HEK293 (cell line): ENCODE results near the gene PGGT1B.

Experiments used
- OVOL3 ChIP-seq: fragments of 450-650 bp; formaldehyde crosslinking; IDR thresholded peaks from 2 replicates; pipeline ENCODE4 v1.5.1; 2016; ENCODE audit warnings: missing biosample characterization, missing genetic modification characterization
- SCRT2 ChIP-seq: fragments of 450-650 bp; formaldehyde crosslinking; IDR thresholded peaks from 2 replicates; pipeline ENCODE4 v1.5.1; 2016; ENCODE audit warnings: missing biosample characterization, missing genetic modification characterization
- YY1 ChIP-seq: fragments of 450-650 bp; formaldehyde crosslinking; IDR thresholded peaks from 2 replicates; pipeline ENCODE4 v1.5.1; 2018; ENCODE audit warnings: missing biosample characterization, missing genetic modification characterization
- ZNF747 ChIP-seq: fragments of 450-650 bp; formaldehyde crosslinking; IDR thresholded peaks from 2 replicates; pipeline ENCODE4 v1.5.1; 2016; ENCODE audit warnings: missing biosample characterization, missing genetic modification characterization
- ZNF76 ChIP-seq: fragments of 450-650 bp; formaldehyde crosslinking; IDR thresholded peaks from 2 replicates; pipeline ENCODE4; 2016; ENCODE audit warnings: low read depth, missing biosample characterization, missing genetic modification characterization, borderline replicate concordance
- ZSCAN30 ChIP-seq: fragments of 450-650 bp; IDR thresholded peaks from 2 replicates; pipeline ENCODE4 v1.5.1; 2018; ENCODE audit warnings: missing biosample characterization, mild to moderate bottlenecking, missing genetic modification characterization, moderate library complexity
- TF ChIP-seq, protein P1 (sequence below): fragments of 450-650 bp; formaldehyde crosslinking; IDR thresholded peaks from 2 replicates; pipeline ENCODE4 v1.5.1; 2016; ENCODE audit warnings: missing biosample characterization, missing genetic modification characterization
- TF ChIP-seq, protein P2 (sequence below): fragments of 450-650 bp; formaldehyde crosslinking; IDR thresholded peaks from 2 replicates; pipeline ENCODE4 v1.5.1; 2016; ENCODE audit warnings: missing biosample characterization, missing genetic modification characterization
- TF ChIP-seq, protein P3 (sequence below): fragments of 450-650 bp; formaldehyde crosslinking; IDR thresholded peaks from 2 replicates; pipeline ENCODE4 v1.5.1; 2016; ENCODE audit warnings: missing biosample characterization, missing genetic modification characterization
- TF ChIP-seq, protein P4 (sequence below): fragments of 450-650 bp; formaldehyde crosslinking; IDR thresholded peaks from 2 replicates; pipeline ENCODE4 v1.5.1; 2017; ENCODE audit warnings: missing biosample characterization, missing genetic modification characterization
- TF ChIP-seq, protein P5 (sequence below): fragments of 450-650 bp; formaldehyde crosslinking; IDR thresholded peaks from 2 replicates; pipeline ENCODE4 v1.5.1; 2016; ENCODE audit warnings: missing biosample characterization, missing genetic modification characterization
- TF ChIP-seq, protein P6 (sequence below): fragments of 450-650 bp; formaldehyde crosslinking; IDR thresholded peaks from 2 replicates; pipeline ENCODE4 v1.5.1; 2016; ENCODE audit warnings: missing biosample characterization, missing genetic modification characterization
- TF ChIP-seq, protein P7 (sequence below): fragments of 450-650 bp; formaldehyde crosslinking; IDR thresholded peaks from 2 replicates; pipeline ENCODE4 v1.5.1; 2016; ENCODE audit warnings: missing biosample characterization, missing genetic modification characterization, low read depth

DNA sequence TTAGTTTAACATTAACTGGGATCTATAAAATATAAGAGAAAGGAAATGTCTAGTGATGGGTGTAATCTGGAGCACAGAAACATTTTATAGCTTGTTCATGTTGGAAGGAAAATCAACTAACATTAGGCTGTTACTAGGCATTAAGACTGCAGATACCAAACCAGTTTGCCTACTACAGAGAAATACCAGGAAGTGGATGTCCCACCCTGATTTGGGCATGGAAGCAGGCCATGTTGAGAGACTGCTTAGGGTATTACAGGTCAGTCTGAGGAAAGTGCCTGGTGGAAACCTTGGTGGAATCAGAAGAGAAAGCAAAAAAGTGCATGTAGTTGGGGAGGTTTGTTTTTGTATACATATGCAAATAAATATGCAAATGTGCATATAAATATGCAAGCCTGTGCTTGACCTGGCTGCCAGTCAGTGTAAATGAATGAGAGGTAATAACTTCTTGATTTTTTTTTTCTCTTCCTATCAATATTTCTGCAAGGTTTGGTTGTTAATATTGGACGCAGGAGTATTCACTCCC, 43.4 kb upstream of the PGGT1B start:
- TF ChIP-seq, protein P1, sequence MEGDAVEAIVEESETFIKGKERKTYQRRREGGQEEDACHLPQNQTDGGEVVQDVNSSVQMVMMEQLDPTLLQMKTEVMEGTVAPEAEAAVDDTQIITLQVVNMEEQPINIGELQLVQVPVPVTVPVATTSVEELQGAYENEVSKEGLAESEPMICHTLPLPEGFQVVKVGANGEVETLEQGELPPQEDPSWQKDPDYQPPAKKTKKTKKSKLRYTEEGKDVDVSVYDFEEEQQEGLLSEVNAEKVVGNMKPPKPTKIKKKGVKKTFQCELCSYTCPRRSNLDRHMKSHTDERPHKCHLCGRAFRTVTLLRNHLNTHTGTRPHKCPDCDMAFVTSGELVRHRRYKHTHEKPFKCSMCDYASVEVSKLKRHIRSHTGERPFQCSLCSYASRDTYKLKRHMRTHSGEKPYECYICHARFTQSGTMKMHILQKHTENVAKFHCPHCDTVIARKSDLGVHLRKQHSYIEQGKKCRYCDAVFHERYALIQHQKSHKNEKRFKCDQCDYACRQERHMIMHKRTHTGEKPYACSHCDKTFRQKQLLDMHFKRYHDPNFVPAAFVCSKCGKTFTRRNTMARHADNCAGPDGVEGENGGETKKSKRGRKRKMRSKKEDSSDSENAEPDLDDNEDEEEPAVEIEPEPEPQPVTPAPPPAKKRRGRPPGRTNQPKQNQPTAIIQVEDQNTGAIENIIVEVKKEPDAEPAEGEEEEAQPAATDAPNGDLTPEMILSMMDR (tag by site-specific recombination): no peak
- TF ChIP-seq ZNF76 (tag by site-specific recombination) (no peak), ZNF747 (tag by site-specific recombination) (no peak), OVOL3 (no peak), YY1 (no peak), ZSCAN30 (tag by site-specific recombination) (no peak), SCRT2 (tag by site-specific recombination) (no peak)
- TF ChIP-seq, protein P2, sequence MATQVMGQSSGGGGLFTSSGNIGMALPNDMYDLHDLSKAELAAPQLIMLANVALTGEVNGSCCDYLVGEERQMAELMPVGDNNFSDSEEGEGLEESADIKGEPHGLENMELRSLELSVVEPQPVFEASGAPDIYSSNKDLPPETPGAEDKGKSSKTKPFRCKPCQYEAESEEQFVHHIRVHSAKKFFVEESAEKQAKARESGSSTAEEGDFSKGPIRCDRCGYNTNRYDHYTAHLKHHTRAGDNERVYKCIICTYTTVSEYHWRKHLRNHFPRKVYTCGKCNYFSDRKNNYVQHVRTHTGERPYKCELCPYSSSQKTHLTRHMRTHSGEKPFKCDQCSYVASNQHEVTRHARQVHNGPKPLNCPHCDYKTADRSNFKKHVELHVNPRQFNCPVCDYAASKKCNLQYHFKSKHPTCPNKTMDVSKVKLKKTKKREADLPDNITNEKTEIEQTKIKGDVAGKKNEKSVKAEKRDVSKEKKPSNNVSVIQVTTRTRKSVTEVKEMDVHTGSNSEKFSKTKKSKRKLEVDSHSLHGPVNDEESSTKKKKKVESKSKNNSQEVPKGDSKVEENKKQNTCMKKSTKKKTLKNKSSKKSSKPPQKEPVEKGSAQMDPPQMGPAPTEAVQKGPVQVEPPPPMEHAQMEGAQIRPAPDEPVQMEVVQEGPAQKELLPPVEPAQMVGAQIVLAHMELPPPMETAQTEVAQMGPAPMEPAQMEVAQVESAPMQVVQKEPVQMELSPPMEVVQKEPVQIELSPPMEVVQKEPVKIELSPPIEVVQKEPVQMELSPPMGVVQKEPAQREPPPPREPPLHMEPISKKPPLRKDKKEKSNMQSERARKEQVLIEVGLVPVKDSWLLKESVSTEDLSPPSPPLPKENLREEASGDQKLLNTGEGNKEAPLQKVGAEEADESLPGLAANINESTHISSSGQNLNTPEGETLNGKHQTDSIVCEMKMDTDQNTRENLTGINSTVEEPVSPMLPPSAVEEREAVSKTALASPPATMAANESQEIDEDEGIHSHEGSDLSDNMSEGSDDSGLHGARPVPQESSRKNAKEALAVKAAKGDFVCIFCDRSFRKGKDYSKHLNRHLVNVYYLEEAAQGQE (tag by site-specific recombination): no peak
- TF ChIP-seq, protein P3, sequence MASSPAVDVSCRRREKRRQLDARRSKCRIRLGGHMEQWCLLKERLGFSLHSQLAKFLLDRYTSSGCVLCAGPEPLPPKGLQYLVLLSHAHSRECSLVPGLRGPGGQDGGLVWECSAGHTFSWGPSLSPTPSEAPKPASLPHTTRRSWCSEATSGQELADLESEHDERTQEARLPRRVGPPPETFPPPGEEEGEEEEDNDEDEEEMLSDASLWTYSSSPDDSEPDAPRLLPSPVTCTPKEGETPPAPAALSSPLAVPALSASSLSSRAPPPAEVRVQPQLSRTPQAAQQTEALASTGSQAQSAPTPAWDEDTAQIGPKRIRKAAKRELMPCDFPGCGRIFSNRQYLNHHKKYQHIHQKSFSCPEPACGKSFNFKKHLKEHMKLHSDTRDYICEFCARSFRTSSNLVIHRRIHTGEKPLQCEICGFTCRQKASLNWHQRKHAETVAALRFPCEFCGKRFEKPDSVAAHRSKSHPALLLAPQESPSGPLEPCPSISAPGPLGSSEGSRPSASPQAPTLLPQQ (tag by site-specific recombination): no peak
- TF ChIP-seq, protein P4, sequence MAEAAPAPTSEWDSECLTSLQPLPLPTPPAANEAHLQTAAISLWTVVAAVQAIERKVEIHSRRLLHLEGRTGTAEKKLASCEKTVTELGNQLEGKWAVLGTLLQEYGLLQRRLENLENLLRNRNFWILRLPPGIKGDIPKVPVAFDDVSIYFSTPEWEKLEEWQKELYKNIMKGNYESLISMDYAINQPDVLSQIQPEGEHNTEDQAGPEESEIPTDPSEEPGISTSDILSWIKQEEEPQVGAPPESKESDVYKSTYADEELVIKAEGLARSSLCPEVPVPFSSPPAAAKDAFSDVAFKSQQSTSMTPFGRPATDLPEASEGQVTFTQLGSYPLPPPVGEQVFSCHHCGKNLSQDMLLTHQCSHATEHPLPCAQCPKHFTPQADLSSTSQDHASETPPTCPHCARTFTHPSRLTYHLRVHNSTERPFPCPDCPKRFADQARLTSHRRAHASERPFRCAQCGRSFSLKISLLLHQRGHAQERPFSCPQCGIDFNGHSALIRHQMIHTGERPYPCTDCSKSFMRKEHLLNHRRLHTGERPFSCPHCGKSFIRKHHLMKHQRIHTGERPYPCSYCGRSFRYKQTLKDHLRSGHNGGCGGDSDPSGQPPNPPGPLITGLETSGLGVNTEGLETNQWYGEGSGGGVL: no peak
- TF ChIP-seq, protein P5, sequence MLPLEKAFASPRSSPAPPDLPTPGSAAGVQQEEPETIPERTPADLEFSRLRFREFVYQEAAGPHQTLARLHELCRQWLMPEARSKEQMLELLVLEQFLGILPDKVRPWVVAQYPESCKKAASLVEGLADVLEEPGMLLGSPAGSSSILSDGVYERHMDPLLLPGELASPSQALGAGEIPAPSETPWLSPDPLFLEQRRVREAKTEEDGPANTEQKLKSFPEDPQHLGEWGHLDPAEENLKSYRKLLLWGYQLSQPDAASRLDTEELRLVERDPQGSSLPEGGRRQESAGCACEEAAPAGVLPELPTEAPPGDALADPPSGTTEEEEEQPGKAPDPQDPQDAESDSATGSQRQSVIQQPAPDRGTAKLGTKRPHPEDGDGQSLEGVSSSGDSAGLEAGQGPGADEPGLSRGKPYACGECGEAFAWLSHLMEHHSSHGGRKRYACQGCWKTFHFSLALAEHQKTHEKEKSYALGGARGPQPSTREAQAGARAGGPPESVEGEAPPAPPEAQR (tag by site-specific recombination): no peak
- TF ChIP-seq, protein P6, sequence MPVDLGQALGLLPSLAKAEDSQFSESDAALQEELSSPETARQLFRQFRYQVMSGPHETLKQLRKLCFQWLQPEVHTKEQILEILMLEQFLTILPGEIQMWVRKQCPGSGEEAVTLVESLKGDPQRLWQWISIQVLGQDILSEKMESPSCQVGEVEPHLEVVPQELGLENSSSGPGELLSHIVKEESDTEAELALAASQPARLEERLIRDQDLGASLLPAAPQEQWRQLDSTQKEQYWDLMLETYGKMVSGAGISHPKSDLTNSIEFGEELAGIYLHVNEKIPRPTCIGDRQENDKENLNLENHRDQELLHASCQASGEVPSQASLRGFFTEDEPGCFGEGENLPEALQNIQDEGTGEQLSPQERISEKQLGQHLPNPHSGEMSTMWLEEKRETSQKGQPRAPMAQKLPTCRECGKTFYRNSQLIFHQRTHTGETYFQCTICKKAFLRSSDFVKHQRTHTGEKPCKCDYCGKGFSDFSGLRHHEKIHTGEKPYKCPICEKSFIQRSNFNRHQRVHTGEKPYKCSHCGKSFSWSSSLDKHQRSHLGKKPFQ (tag by site-specific recombination): no peak
- TF ChIP-seq, protein P7, sequence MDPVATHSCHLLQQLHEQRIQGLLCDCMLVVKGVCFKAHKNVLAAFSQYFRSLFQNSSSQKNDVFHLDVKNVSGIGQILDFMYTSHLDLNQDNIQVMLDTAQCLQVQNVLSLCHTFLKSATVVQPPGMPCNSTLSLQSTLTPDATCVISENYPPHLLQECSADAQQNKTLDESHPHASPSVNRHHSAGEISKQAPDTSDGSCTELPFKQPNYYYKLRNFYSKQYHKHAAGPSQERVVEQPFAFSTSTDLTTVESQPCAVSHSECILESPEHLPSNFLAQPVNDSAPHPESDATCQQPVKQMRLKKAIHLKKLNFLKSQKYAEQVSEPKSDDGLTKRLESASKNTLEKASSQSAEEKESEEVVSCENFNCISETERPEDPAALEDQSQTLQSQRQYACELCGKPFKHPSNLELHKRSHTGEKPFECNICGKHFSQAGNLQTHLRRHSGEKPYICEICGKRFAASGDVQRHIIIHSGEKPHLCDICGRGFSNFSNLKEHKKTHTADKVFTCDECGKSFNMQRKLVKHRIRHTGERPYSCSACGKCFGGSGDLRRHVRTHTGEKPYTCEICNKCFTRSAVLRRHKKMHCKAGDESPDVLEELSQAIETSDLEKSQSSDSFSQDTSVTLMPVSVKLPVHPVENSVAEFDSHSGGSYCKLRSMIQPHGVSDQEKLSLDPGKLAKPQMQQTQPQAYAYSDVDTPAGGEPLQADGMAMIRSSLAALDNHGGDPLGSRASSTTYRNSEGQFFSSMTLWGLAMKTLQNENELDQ (tag by site-specific recombination): no peak
